Nephron progenitor cell (in vitro differentiated cells): Measurements from ENCODE around the gene CTNND2.

Experiments used
- DNase-seq: peaks from one replicate; pipeline ENCODE4 v3.0.0; 2021
- H3K27ac Mint-ChIP-seq: 2 replicates; pipeline ENCODE4 v1.8.0; 2021; ENCODE audit warnings: mild to moderate bottlenecking, moderate library complexity, mixed read lengths
- H3K27me3 Mint-ChIP-seq: 2 replicates; pipeline ENCODE4 v1.8.0; 2021; ENCODE audit warnings: mild to moderate bottlenecking, low read depth, mixed read lengths; ENCODE audit not compliant: poor library complexity
- H3K36me3 Mint-ChIP-seq: 2 replicates; pipeline ENCODE4 v1.8.0; 2021; ENCODE audit warnings: low read depth, mixed read lengths
- H3K4me1 Mint-ChIP-seq: 2 replicates; pipeline ENCODE4 v1.8.0; 2021; ENCODE audit warnings: mixed read lengths
- H3K4me3 Mint-ChIP-seq: 2 replicates; pipeline ENCODE4 v1.8.0; 2021; ENCODE audit warnings: mild to moderate bottlenecking, moderate library complexity, mixed read lengths
- H3K9me3 Mint-ChIP-seq: 2 replicates; pipeline ENCODE4 v1.8.0; 2021; ENCODE audit warnings: mild to moderate bottlenecking, moderate library complexity, mixed read lengths
- CTCF ChIP-seq: fragments of 200-600 bp; sonication (generic); IDR thresholded peaks from 2 replicates; pipeline ENCODE4 v1.5.0; 2021; ENCODE audit warnings: antibody characterized with exemption

Gene CTNND2, protein sequence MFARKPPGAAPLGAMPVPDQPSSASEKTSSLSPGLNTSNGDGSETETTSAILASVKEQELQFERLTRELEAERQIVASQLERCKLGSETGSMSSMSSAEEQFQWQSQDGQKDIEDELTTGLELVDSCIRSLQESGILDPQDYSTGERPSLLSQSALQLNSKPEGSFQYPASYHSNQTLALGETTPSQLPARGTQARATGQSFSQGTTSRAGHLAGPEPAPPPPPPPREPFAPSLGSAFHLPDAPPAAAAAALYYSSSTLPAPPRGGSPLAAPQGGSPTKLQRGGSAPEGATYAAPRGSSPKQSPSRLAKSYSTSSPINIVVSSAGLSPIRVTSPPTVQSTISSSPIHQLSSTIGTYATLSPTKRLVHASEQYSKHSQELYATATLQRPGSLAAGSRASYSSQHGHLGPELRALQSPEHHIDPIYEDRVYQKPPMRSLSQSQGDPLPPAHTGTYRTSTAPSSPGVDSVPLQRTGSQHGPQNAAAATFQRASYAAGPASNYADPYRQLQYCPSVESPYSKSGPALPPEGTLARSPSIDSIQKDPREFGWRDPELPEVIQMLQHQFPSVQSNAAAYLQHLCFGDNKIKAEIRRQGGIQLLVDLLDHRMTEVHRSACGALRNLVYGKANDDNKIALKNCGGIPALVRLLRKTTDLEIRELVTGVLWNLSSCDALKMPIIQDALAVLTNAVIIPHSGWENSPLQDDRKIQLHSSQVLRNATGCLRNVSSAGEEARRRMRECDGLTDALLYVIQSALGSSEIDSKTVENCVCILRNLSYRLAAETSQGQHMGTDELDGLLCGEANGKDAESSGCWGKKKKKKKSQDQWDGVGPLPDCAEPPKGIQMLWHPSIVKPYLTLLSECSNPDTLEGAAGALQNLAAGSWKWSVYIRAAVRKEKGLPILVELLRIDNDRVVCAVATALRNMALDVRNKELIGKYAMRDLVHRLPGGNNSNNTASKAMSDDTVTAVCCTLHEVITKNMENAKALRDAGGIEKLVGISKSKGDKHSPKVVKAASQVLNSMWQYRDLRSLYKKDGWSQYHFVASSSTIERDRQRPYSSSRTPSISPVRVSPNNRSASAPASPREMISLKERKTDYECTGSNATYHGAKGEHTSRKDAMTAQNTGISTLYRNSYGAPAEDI (N-terminal part only)

GRCh38 chr5:11904265-11904906 lies at the start of gene CTNND2:
Gene CTNND2, minus strand, starts transcription at chr5:11904446. Its CDS starts 593 bp downstream, at chr5:11903853.
- DNase-seq, result peak; percentile 83
- Mint-ChIP-seq H3K27ac (no peak within 1 kb of the TSS), H3K27me3 (peaks cover 64% of the 10 kb centered on the region), H3K4me3 (peak within 1 kb of the TSS; percentile 78), H3K9me3 (no peaks in the 10 kb centered on the region), H3K4me1 (peaks cover 18% of the 10 kb centered on the region), H3K36me3 (no peaks in the 10 kb centered on the region)
- TF ChIP-seq CTCF, result no peak

GRCh38 chr5:11946317-11946716 lies 42.1 kb upstream of the CTNND2 start:
- H3K36me3 Mint-ChIP-seq, result no peaks in the 10 kb centered on the region

DNA sequence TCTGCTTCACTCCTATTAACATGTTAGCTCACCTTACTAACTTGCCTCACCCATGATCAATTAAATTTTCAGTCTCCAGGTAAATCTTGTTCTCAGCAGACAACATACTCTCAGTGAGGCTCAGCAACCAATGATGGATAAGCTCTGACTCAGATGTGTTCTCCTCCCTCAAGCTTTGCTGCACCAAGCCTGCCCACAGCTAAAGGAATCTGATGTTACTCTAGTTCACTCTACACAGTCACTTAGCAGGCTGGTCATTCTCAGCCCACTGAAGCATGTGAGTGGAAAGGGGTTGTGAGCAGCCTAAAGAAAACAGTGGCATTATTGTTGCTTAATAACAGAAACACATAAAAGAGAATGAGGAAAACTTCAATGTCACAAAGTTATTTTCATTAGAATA lies 37.3 kb upstream of the CTNND2 start:
- H3K9me3 Mint-ChIP-seq, result no peaks in the 10 kb centered on the region
- TF ChIP-seq CTCF, result no peak
- no peaks in the 10 kb centered on the region for H3K4me1 Mint-ChIP-seq
- no peak overlapping the region for H3K4me3 Mint-ChIP-seq
- no peaks in the 10 kb centered on the region for H3K36me3 Mint-ChIP-seq
- peaks cover 5% of the 10 kb centered on the region for H3K27me3 Mint-ChIP-seq
- no peak for DNase-seq
- H3K27ac Mint-ChIP-seq, result no peak overlapping the region

More at GRCh38 chr5:11946317-11946716, 42.1 kb upstream of the CTNND2 start:
- Mint-ChIP-seq H3K27ac (no peak overlapping the region), H3K9me3 (no peaks in the 10 kb centered on the region), H3K4me1 (no peaks in the 10 kb centered on the region), H3K4me3 (no peak overlapping the region), H3K27me3 (no peaks in the 10 kb centered on the region)
- no peak for TF ChIP-seq CTCF
- no peak for DNase-seq

GRCh38 chr5:11931638-11932037 lies 27.4 kb upstream of the CTNND2 start:
- H3K27me3 Mint-ChIP-seq, result no peaks in the 10 kb centered on the region
- no peak overlapping the region for H3K27ac Mint-ChIP-seq
- no peak for DNase-seq
- H3K4me3 Mint-ChIP-seq, result no peak overlapping the region
- no peaks in the 10 kb centered on the region for H3K36me3 Mint-ChIP-seq
- no peak for TF ChIP-seq CTCF
- H3K9me3 Mint-ChIP-seq, result no peaks in the 10 kb centered on the region
- H3K4me1 Mint-ChIP-seq, result no peaks in the 10 kb centered on the region

GRCh38 chr5:11928909-11929308 lies 24.7 kb upstream of the CTNND2 start:
- DNase-seq, result no peak
- Mint-ChIP-seq H3K9me3 (no peaks in the 10 kb centered on the region), H3K27me3 (peaks cover 4% of the 10 kb centered on the region), H3K36me3 (no peaks in the 10 kb centered on the region), H3K27ac (no peak overlapping the region), H3K4me1 (peaks cover 7% of the 10 kb centered on the region), H3K4me3 (no peak overlapping the region)
- no peak for TF ChIP-seq CTCF
